ENCODE results near the gene EPOP.

- TF ChIP-seq POLR2A (IDR thresholded peaks at IDR 0.05; ENCODE audit: control extremely low read depth in 1 of 2, low read depth in 2 of 2, low read length in 2 of 2) (no peak), RAD21 (IDR thresholded peaks at IDR 0.05 in 1 of 2, conservative IDR thresholded peaks at IDR 0.05 in 1 of 2; ENCODE audit: low read depth in 2 of 2, low read length in 2 of 2) (no peak)
- TF ChIP-seq, protein P1, sequence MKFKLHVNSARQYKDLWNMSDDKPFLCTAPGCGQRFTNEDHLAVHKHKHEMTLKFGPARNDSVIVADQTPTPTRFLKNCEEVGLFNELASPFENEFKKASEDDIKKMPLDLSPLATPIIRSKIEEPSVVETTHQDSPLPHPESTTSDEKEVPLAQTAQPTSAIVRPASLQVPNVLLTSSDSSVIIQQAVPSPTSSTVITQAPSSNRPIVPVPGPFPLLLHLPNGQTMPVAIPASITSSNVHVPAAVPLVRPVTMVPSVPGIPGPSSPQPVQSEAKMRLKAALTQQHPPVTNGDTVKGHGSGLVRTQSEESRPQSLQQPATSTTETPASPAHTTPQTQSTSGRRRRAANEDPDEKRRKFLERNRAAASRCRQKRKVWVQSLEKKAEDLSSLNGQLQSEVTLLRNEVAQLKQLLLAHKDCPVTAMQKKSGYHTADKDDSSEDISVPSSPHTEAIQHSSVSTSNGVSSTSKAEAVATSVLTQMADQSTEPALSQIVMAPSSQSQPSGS (IDR thresholded peaks at IDR 0.05; ENCODE audit: low read length): no peak
These were observed 36.8 kb downstream of the EPOP start for GRCh38 chr17:38637951-38638350.
